Measurements from ENCODE around the gene GABRR3.

The GABRR3 gene

DNA sequence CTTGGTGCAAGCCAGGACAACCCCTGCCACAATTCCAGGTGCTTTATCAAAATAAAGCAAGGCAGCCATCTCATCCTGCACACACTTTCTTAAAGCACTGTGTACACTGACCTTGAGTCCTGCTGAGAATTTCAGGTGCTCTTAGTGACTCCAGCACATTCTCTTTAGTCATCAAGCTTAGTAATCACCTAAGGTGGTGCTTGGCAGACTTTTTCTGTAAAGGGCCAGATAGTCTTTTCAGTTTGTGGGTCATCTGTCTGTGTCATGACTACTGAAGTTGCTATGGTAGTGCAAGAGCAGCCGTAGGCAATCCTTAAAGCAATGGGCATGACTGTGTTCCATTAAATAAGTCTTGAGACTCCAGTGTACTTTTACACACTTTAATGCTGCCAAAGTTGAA is 99.3 kb downstream of the GABRR3 start:
- Histone ChIP-seq H3K9me3 (replicated peaks; ENCODE audit: insufficient read depth, low read length) (no peaks in the 10 kb centered on the region), H4K20me1 (ENCODE audit: insufficient read depth, low read length) (no peaks in the 10 kb centered on the region), H3K9me2 (replicated peaks; ENCODE audit: insufficient read depth, low read length) (no peaks in the 10 kb centered on the region), H3K4me3 (ENCODE audit: low read length) (no peak overlapping the region), H3K27me3 (replicated peaks; ENCODE audit: insufficient read depth, low read length) (no peaks in the 10 kb centered on the region), H3F3A (ENCODE audit: insufficient read depth, low read length) (no peaks in the 10 kb centered on the region), H2AFZ (ENCODE audit: low read length) (no peak overlapping the region), H3K27ac (ENCODE audit: low read length) (no peak overlapping the region), H3K4me1 (ENCODE audit: low read length) (no peaks in the 10 kb centered on the region), H3K4me2 (ENCODE audit: low read depth, low read length) (no peak overlapping the region), H3K79me2 (ENCODE audit: low read length) (no peaks in the 10 kb centered on the region), H3K36me3 (replicated peaks; ENCODE audit: insufficient read depth, low read length) (no peaks in the 10 kb centered on the region), H3K9ac (ENCODE audit: low read length) (no peak overlapping the region)
- no peak for DNase-seq
- TF ChIP-seq, protein P1, sequence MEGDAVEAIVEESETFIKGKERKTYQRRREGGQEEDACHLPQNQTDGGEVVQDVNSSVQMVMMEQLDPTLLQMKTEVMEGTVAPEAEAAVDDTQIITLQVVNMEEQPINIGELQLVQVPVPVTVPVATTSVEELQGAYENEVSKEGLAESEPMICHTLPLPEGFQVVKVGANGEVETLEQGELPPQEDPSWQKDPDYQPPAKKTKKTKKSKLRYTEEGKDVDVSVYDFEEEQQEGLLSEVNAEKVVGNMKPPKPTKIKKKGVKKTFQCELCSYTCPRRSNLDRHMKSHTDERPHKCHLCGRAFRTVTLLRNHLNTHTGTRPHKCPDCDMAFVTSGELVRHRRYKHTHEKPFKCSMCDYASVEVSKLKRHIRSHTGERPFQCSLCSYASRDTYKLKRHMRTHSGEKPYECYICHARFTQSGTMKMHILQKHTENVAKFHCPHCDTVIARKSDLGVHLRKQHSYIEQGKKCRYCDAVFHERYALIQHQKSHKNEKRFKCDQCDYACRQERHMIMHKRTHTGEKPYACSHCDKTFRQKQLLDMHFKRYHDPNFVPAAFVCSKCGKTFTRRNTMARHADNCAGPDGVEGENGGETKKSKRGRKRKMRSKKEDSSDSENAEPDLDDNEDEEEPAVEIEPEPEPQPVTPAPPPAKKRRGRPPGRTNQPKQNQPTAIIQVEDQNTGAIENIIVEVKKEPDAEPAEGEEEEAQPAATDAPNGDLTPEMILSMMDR (IDR thresholded peaks at IDR 0.05; ENCODE audit: low read length) = no peak
- TF ChIP-seq EZH2phosphoT487 (IDR thresholded peaks at IDR 0.05; ENCODE audit: low read length) (no peak), EZH2 (optimal IDR thresholded peaks at IDR 0.05; ENCODE audit: low read depth, low read length) (no peak)

Data from MM.1S (cell line).